Spleen (tissue), 13 donors: ENCODE measurements around the gene LYPD8. TPM values are rescaled to one million over a fixed set of nuclear protein-coding genes. Genes with fewer than 3 reads are reported as not detected.
A peak's percentile ranks its signal among the peaks of the same experiment; 100 is the strongest.
"Not testable (repeated sequence)": the region's sequence is repeated elsewhere in the genome, so short reads cannot be mapped to it uniquely, and the experiment has no call there.

ENCODE experiments used
- DNase-seq: peaks from one replicate; pipeline ENCODE4 v3.0.0-alpha.2; 2020
- H3K27ac ChIP-seq, 8 donors: fragments of 200-600 bp; sonication (generic) in 7 of 8; 1 replicate in 4 of 8; 2 replicates in 4 of 8; pipeline versions ENCODE4 v1.5.0 to v1.8.0; 2016 to 2021; ENCODE audit warnings: inconsistent platforms in 4 of 8, mild to moderate bottlenecking in 4 of 8, moderate library complexity in 1 of 8
- H3K27me3 ChIP-seq, 7 donors: fragments of 200-600 bp; sonication (generic) in 6 of 7; replicated peaks in 1 of 7; 1 replicate in 4 of 7; 2 replicates in 3 of 7; pipeline versions ENCODE4 v1.5.0 to v1.8.0; 2016 to 2021; ENCODE audit warnings: inconsistent platforms in 3 of 7, mild to moderate bottlenecking in 1 of 7
- H3K36me3 ChIP-seq, 6 donors: fragments of 200-600 bp; sonication (generic) in 5 of 6; 1 replicate in 4 of 6; 2 replicates in 2 of 6; pipeline versions ENCODE4 v1.5.0 to v1.8.0; 2016 to 2021; ENCODE audit warnings: inconsistent platforms in 2 of 6
- H3K4me1 ChIP-seq, 6 donors: fragments of 200-600 bp; sonication (generic) in 5 of 6; 1 replicate in 3 of 6; 2 replicates in 3 of 6; pipeline versions ENCODE4 v1.5.0 to v1.8.0; 2016 to 2021; ENCODE audit warnings: inconsistent platforms in 3 of 6
- H3K4me3 ChIP-seq, 8 donors: fragments of 200-600 bp; sonication (generic) in 7 of 8; 1 replicate in 4 of 8; 2 replicates in 4 of 8; pipeline versions ENCODE4 v1.5.0 to v1.8.0; 2016 to 2021; ENCODE audit warnings: inconsistent platforms in 4 of 8, mild to moderate bottlenecking in 4 of 8, moderate library complexity in 2 of 8
- H3K9me3 ChIP-seq, 8 donors: fragments of 200-600 bp; sonication (generic) in 7 of 8; 1 replicate in 4 of 8; 2 replicates in 4 of 8; pipeline versions ENCODE4 v1.5.0 to v1.8.0; 2016 to 2021; ENCODE audit warnings: inconsistent platforms in 4 of 8
- POLR2A ChIP-seq, 3 donors: fragments of 450-650 bp; IDR thresholded peaks; one replicate each; pipeline ENCODE4 v1.5.1; 2017; ENCODE audit warnings: antibody characterized with exemption in 3 of 3, mild to moderate bottlenecking in 1 of 3
- POLR2AphosphoS5 ChIP-seq, 3 donors: sonication (generic); formaldehyde crosslinking; IDR thresholded peaks; one replicate each; pipeline ENCODE4 v1.5.1; 2017; ENCODE audit warnings: antibody characterized with exemption in 3 of 3
- WGBS, 5 donors: extraction: QIAGEN DNeasy Blood & Tissue Kit in 3 of 5; methylation state at CpG; one replicate each; pipeline versions ENCODE4 v1.1.5 to v1.1.7; 2013 to 2018; 5-methylcytosine and 5-hydroxymethylcytosine counted together
- intact Hi-C: fragments of 100-400 bp; cut with DNase I; formaldehyde crosslinking; loops from one replicate; pipeline ENCODE4 v1.15.0; 2023; ENCODE audit warnings: low total_unique reads
- long read RNA-seq, 2 donors: transcript quantifications; one replicate each; lab custom pipeline, GENCODE V29; 2026
- polyA plus RNA-seq, 3 donors: library from polyadenylated mRNA; stranded (reverse); fragments of 200-250 nt; gene quantifications; one replicate each; pipeline ENCODE4 v1.2.1, GENCODE V29; 2013
- total RNA-seq, 7 donors: library from RNA; depleted of rRNA in 3 of 7; stranded (reverse); fragments of >200 nt in 3 of 7; fragmentation: NEBNext Ultra II Directional in 4 of 7; extraction: Animal tissue kit (Norgen Biotek cat#: 25700) in 4 of 7; gene quantifications; one replicate each; pipeline versions ENCODE4 v1.1.0 to v1.2.1, GENCODE V29; 2016 to 2021
- TF ChIP-seq, protein P1 (sequence below), 11 experiments: fragments of 200-600 bp in 7 of 11; fragments of 450-650 bp in 4 of 11; sonication (generic) in 4 of 11; IDR thresholded peaks in 8 of 11; conservative IDR thresholded peaks in 3 of 11; 1 replicate in 7 of 11; 2 replicates in 4 of 11; pipeline versions ENCODE4 v1.4.0 to v1.8.0; 2016 to 2021; ENCODE audit warnings: antibody characterized with exemption in 11 of 11, inconsistent platforms in 4 of 11, mild to moderate bottlenecking in 1 of 11
- donor health status: healthy with polysubstance abuse.
- donor health status: DM: no; HTN: no; CAD: no; lungs with moderate emphysema.
- donor health status: DM: no; HTN: no; CAD: no.
- donor health status: Bipolar disorder and iron deficiency.
- donor health status: healthy.
- donor health status: DM: no; HTN: no; CAD: no.
- donor health status: DM: yes; HTN: yes; CAD: no.

LYPD8 gene, protein sequence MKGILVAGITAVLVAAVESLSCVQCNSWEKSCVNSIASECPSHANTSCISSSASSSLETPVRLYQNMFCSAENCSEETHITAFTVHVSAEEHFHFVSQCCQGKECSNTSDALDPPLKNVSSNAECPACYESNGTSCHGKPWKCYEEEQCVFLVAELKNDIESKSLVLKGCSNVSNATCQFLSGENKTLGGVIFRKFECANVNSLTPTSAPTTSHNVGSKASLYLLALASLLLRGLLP
- total RNA-seq (under 1 TPM in 2 of 7 donors, not detected in 5; 0.37 to 0.54 TPM), polyA plus RNA-seq (under 1 TPM; 0.09 to 0.17 (median 0.16) TPM)
- long read RNA-seq, donor 1 = 0 reads
- long read RNA-seq, donor 2 = 0 reads

DNA sequence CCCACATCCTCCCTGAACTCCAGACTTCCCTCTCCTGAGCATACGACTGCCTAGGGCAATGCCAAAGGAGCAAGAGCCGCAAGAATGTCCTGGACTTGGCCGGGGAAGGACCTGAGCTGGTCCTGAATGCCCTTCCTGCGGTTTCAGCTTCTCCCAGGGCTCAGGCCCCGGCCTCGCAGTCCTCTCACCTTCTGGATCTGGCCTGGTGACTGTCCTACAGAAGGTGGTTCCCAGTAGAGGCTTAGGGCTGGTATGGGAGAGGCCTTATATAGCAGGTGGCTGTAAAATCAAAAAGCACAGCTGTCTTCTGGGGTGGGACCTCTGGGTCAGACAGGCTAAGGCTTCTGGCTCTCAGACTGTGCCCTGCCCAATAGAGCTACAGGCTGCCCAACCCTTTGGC is at the start of gene LYPD8:
Gene LYPD8 (minus strand): TSS at position 243 of the 400 bp plus-strand sequence. CDS start 4,678 bp downstream, outside the sequence.
- 33 to 83% (median 79%) methylated on average over 1 to 6 of the region's 6 CpGs for whole genome bisulfite sequencing, 5 donors
- H3K9me3 ChIP-seq = no peaks in the 10 kb centered on the region
- no peaks in the 10 kb centered on the region for H3K36me3 ChIP-seq
- TF ChIP-seq POLR2A (IDR thresholded peaks at IDR 0.05) (no peak), POLR2AphosphoS5 (IDR thresholded peaks at IDR 0.05) (no peak)
- TF ChIP-seq, protein P1, sequence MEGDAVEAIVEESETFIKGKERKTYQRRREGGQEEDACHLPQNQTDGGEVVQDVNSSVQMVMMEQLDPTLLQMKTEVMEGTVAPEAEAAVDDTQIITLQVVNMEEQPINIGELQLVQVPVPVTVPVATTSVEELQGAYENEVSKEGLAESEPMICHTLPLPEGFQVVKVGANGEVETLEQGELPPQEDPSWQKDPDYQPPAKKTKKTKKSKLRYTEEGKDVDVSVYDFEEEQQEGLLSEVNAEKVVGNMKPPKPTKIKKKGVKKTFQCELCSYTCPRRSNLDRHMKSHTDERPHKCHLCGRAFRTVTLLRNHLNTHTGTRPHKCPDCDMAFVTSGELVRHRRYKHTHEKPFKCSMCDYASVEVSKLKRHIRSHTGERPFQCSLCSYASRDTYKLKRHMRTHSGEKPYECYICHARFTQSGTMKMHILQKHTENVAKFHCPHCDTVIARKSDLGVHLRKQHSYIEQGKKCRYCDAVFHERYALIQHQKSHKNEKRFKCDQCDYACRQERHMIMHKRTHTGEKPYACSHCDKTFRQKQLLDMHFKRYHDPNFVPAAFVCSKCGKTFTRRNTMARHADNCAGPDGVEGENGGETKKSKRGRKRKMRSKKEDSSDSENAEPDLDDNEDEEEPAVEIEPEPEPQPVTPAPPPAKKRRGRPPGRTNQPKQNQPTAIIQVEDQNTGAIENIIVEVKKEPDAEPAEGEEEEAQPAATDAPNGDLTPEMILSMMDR (IDR thresholded peaks at IDR 0.05 in 8 of 11, conservative IDR thresholded peaks at IDR 0.05 in 3 of 11) = no peak
- peak within 1 kb of the TSS in 2 of 8 donors; percentile 3 to 5 for H3K27ac ChIP-seq
- DNase-seq = no peak
- peaks cover 0 to 23% (median 11%) of the 10 kb centered on the region in 6 donors for H3K4me1 ChIP-seq
- intact Hi-C loops = no loop called here
- H3K27me3 ChIP-seq = no peaks in the 10 kb centered on the region
- H3K4me3 ChIP-seq = no peak within 1 kb of the TSS

DNA sequence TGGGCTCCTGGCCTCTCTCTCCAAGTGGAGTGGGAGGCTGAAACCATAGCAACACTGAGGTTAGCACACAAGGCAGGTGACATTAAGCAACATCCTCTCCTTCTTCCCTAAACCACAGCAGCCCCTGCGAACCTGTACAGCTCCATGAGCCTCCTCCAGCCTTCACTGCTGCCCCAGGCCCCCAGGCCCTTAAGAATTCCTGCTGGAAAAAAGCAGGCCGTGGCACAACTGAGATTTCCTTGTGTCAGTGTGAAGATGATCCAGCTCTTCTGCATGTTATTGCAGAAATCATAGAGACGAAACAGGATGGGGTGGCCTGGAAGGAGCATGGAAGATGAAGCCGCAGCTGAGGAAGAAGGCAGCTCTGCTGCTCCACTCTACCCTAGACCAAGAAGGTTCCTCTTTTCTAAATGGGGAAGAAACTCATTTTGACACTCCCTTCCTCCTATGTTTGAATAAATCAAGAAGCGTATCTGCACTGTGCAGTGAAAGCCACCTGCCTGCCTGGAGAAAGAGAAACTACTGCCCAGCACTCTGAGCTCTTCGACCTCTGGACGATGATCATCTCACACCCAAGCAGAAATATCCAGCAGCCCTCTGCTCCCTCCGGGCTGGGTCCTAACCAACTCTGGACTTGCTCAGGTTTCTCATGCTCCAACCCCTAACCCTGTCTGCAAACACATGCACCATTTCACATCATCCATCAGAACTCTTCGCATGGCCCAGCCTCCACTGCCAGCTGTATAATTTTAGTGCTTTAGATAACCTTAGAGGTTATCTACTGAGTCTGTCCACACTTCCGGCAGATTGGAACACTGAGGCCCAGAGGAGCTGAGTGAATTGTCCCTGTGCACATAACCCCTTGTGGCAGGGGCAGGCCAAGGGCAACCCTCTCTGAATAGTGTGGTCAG is 49.5 kb upstream of the LYPD8 start:
- intact Hi-C loops = no loop called here
- TF ChIP-seq POLR2AphosphoS5 (IDR thresholded peaks at IDR 0.05) (peak in 1 of 3 donors; percentile 48), POLR2A (IDR thresholded peaks at IDR 0.05) (no peak)
- TF ChIP-seq, protein P1 (IDR thresholded peaks at IDR 0.05 in 8 of 11, conservative IDR thresholded peaks at IDR 0.05 in 3 of 11) = peak in 3 of 11 experiments; percentile 4 to 23 (median 11)
- DNase-seq = peak; percentile 80
- Histone ChIP-seq H3K4me3 (peak overlapping the region in 5 of 8 donors; percentile 7 to 59 (median 19)), H3K9me3 (peaks cover 0 to 4% (median 0%) of the 10 kb centered on the region in 8 donors), H3K27me3 (no peaks in the 10 kb centered on the region), H3K36me3 (peaks cover 0 to 9% (median 0%) of the 10 kb centered on the region in 6 donors), H3K27ac (peak overlapping the region; percentile 62 to 93 (median 84)), H3K4me1 (peaks cover 19 to 71% (median 38%) of the 10 kb centered on the region in 6 donors)
- 24 to 39% (median 27%) methylated on average over 10 of the region's 10 CpGs for WGBS, 5 donors

DNA sequence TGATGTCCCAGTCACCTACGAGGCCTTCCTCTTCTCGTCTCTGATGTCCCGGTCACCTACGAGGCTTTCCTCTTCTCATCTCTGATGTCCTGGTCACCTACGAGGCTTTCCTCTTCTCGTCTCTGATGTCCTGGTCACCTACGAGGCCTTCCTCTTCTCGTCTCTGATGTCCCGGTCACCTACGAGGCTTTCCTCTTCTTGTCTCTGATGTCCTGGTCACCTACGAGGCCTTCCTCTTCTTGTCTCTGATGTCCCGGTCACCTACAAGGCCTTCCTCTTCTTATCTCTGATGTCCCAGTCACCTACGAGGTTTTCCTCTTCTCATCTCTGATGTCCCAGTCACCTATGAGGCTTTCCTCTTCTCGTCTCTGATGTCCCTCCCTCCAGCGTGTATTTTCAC is 47.9 kb upstream of the LYPD8 start:
- H3K36me3 ChIP-seq, H3K9me3 ChIP-seq, DNase-seq, intact Hi-C loops, H3K4me3 ChIP-seq, H3K27me3 ChIP-seq: not testable (repeated sequence)
- 69 to 89% (median 79%) methylated on average over 15 of the region's 15 CpGs for WGBS, 5 donors
- peaks cover 19 to 66% (median 38%) of the 10 kb centered on the region in 6 donors for H3K4me1 ChIP-seq
- H3K27ac ChIP-seq = peak overlapping the region in 7 of 8 donors; percentile 79 to 93 (median 85)

DNA sequence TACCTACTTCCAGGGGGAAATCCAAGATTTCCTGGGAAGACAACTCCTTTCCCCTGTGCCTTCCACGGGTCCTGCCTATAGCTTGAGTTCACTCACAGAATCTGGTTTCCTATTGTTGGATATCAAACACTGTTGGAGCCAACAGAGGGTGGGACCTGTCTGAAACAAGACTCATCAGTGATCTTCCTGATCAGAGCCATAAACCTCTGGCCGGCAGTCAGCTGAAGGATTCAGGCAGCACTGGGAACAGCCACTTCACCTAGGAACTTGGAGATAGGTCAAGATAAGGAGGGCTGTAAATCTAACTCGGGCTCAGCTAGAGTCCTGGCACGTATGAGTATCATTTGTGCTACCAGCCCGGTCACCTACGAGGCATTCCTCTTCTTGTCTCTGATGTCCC is 46.9 kb upstream of the LYPD8 start:
- 83 to 99% (median 92%) methylated on average over 6 of the region's 6 CpGs for WGBS, 5 donors
- peak overlapping the region in 3 of 8 donors; percentile 17 to 52 (median 32) for H3K27ac ChIP-seq

More for the DNA sequence above, 46.9 kb upstream of the LYPD8 start:
- Histone ChIP-seq H3K27me3 (no peaks in the 10 kb centered on the region), H3K4me1 (peaks cover 19 to 58% (median 36%) of the 10 kb centered on the region in 6 donors), H3K9me3 (peaks cover 0 to 4% (median 0%) of the 10 kb centered on the region in 8 donors), H3K4me3 (peak overlapping the region in 1 of 8 donors; percentile 5), H3K36me3 (no peaks in the 10 kb centered on the region)
- peak; percentile 22 for DNase-seq
- no peak for TF ChIP-seq POLR2A (IDR thresholded peaks at IDR 0.05)
- TF ChIP-seq, protein P1 (IDR thresholded peaks at IDR 0.05 in 8 of 11, conservative IDR thresholded peaks at IDR 0.05 in 3 of 11) = no peak
- TF ChIP-seq POLR2AphosphoS5 (IDR thresholded peaks at IDR 0.05) = no peak
- intact Hi-C loops = no loop called here
